Measurements from ENCODE around the gene STXBP5. TPM values are rescaled to one million over a fixed set of nuclear protein-coding genes. Genes with fewer than 3 reads are reported as not detected.

Gene STXBP5
- total RNA-seq, 2 donors from 2014 or later: 25.9 to 30.3 TPM

DNA sequence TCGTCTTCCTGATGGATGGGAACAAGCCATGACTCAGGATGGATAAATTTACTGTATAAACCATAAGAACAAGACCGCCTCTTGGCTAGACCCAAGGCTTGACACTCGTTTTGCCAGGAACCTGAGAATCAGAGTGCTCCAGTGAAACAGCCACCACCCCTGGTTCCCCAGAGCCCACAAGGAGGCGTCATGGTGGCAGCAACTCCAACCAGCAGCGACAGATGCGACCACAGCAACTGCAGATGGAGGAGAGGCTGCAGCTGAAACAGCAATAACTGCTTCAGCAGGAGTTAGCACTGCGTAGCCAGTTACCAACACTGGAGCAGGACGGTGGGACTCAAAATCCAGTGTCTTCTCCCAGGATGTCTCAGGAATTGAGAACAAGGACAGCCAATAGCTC is 203.4 kb downstream of the STXBP5 start:
- no peak for ATAC-seq
- TF ChIP-seq, protein P1, sequence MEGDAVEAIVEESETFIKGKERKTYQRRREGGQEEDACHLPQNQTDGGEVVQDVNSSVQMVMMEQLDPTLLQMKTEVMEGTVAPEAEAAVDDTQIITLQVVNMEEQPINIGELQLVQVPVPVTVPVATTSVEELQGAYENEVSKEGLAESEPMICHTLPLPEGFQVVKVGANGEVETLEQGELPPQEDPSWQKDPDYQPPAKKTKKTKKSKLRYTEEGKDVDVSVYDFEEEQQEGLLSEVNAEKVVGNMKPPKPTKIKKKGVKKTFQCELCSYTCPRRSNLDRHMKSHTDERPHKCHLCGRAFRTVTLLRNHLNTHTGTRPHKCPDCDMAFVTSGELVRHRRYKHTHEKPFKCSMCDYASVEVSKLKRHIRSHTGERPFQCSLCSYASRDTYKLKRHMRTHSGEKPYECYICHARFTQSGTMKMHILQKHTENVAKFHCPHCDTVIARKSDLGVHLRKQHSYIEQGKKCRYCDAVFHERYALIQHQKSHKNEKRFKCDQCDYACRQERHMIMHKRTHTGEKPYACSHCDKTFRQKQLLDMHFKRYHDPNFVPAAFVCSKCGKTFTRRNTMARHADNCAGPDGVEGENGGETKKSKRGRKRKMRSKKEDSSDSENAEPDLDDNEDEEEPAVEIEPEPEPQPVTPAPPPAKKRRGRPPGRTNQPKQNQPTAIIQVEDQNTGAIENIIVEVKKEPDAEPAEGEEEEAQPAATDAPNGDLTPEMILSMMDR (IDR thresholded peaks at IDR 0.05): no peak
- TF ChIP-seq POLR2A (IDR thresholded peaks at IDR 0.05): no peak
- Histone ChIP-seq H3K4me3 (no peak overlapping the region), H3K4me1 (no peaks in the 10 kb centered on the region), H3K27ac (no peak overlapping the region), H3K27me3 (no peaks in the 10 kb centered on the region), H3K36me3 (replicated peaks in 1 of 2; ENCODE audit: insufficient read depth in 1 of 2, low read depth in 2 of 2) (no peaks in the 10 kb centered on the region), H3K9me3 (no peaks in the 10 kb centered on the region)
- intact Hi-C loops (cut with DNase I): no loop called here
- no peak for DNase-seq
- 71 to 83% methylated on average over 3 to 8 of the region's 8 CpGs for WGBS, 2 donors

DNA sequence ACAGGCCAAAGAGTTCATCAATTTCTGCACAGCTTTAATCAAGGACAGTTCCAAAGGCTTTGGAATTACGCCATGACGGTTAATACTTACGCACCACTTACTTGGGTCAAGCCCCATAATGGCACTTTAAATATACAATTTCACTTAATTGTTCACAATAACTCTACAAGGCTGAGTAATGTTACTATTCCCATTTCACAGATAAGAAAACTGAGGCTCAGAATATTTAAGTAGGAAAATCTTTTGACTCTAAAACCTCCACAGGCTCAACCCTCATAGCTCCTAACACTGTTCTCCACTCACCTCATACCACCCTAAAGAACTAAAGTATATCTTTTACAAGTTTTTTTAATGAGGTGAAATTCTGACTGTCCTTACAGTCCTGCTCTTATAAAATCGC is 212.4 kb downstream of the STXBP5 start:
- TF ChIP-seq, protein P1 (IDR thresholded peaks at IDR 0.05): no peak
- TF ChIP-seq POLR2A (IDR thresholded peaks at IDR 0.05): no peak
- Histone ChIP-seq H3K4me1 (no peaks in the 10 kb centered on the region), H3K4me3 (no peak overlapping the region), H3K27me3 (no peaks in the 10 kb centered on the region), H3K9me3 (no peaks in the 10 kb centered on the region), H3K27ac (no peak overlapping the region), H3K36me3 (replicated peaks in 1 of 2; ENCODE audit: insufficient read depth in 1 of 2, low read depth in 2 of 2) (no peaks in the 10 kb centered on the region)
- ATAC-seq: no peak
- DNase-seq: no peak
- 91% methylated on average over 4 of the region's 4 CpGs for WGBS, 2 donors
- intact Hi-C loops (cut with DNase I): no loop called here

DNA sequence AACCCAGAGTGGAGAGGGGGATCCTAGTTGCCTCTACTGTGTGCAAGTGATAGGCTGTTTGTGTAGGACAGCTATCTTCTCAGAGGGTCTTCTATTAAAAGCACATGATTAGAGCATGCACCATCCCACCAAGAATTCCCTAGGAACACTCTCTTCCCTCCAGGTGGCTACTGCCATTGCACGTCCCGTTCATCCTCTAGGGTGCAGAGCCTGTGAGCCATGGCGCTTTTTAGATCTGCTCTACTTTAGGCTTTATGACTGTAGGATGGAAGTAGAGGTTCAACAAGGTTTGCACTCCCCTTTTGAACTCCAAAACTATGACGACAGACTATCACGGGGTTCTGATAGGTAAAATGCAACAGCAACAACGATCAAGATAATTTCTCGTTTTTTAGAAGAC is 213.7 kb downstream of the STXBP5 start:
- H3K4me1 ChIP-seq: no peaks in the 10 kb centered on the region
- no peak for TF ChIP-seq POLR2A (IDR thresholded peaks at IDR 0.05)
- TF ChIP-seq, protein P1 (IDR thresholded peaks at IDR 0.05): no peak
- no peak for DNase-seq
- H3K27ac ChIP-seq: no peak overlapping the region
- no peaks in the 10 kb centered on the region for H3K36me3 ChIP-seq (replicated peaks in 1 of 2; ENCODE audit: insufficient read depth in 1 of 2, low read depth in 2 of 2)
- no peak overlapping the region for H3K4me3 ChIP-seq
- ATAC-seq: no peak
- intact Hi-C loops (cut with DNase I): no loop called here
- WGBS, 2 donors: 73 to 77% methylated on average over 7 of the region's 7 CpGs
- H3K27me3 ChIP-seq: no peaks in the 10 kb centered on the region
- no peaks in the 10 kb centered on the region for H3K9me3 ChIP-seq

DNA sequence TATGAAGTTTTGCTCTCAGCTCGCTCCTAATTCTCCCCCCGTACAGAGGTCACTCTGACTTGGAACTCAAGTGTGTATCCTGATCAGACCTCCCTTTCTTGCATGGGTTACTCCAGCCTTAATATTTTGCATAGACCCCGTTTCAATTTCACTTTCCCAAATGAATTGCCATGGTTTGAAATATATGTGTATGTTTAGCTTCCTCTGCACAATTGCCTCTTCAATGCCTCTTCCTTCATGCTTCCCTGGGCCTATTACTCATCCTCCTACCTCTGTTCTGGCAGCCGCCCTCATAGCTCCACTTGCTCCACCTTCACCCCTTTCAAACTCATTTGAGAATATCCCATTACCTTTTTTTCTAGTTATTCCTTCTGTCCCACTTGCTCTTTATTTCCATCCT is 214.3 kb downstream of the STXBP5 start:
- Histone ChIP-seq H3K4me1 (no peaks in the 10 kb centered on the region), H3K27me3 (no peaks in the 10 kb centered on the region), H3K27ac (no peak overlapping the region), H3K4me3 (no peak overlapping the region), H3K9me3 (no peaks in the 10 kb centered on the region), H3K36me3 (replicated peaks in 1 of 2; ENCODE audit: insufficient read depth in 1 of 2, low read depth in 2 of 2) (no peaks in the 10 kb centered on the region)
- intact Hi-C loops (cut with DNase I): no loop called here
- 68 to 80% methylated on average over 4 of the region's 4 CpGs for WGBS, 2 donors
- no peak for TF ChIP-seq POLR2A (IDR thresholded peaks at IDR 0.05)
- TF ChIP-seq, protein P1 (IDR thresholded peaks at IDR 0.05): no peak
- DNase-seq (no peak), ATAC-seq (no peak)

DNA sequence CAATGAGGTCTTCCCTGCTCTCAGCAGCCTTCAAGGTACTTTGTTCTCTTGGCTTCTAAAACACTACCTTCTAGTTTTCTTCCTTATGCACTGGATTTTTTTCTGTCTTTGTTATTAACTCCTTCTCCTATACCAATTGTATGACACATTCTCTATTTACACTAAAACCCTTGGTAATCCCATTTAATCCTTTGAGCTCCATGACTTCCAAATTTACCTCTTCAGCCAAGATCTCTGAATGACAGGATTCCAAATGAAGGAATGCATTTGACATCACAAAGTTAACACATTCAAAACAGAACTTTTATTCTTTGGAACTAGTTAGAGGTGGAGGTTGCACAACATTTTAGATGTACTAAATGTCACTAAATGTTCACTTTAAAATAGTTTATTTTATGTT is 217.7 kb downstream of the STXBP5 start:
- intact Hi-C loops (cut with DNase I): no loop called here
- Histone ChIP-seq H3K9me3 (no peaks in the 10 kb centered on the region), H3K27ac (no peak overlapping the region), H3K4me3 (no peak overlapping the region), H3K36me3 (replicated peaks in 1 of 2; ENCODE audit: insufficient read depth in 1 of 2, low read depth in 2 of 2) (no peaks in the 10 kb centered on the region), H3K27me3 (no peaks in the 10 kb centered on the region), H3K4me1 (no peaks in the 10 kb centered on the region)
- no peak for DNase-seq
- ATAC-seq: no peak
- TF ChIP-seq POLR2A (IDR thresholded peaks at IDR 0.05): no peak
- TF ChIP-seq, protein P1 (IDR thresholded peaks at IDR 0.05): no peak

Measured in body of pancreas (tissue), 4 donors.